SK-N-SH (cell line): ENCODE data around the gene BRD1.

Source experiments
- FOXJ3 ChIP-seq: sonication (generic); formaldehyde crosslinking; IDR thresholded peaks from 2 replicates; pipeline ENCODE4 v1.5.1; 2020; ENCODE audit warnings: mild to moderate bottlenecking, missing genetic modification reagents
- GATA2 ChIP-seq: sonication (generic); formaldehyde crosslinking; IDR thresholded peaks from 2 replicates; pipeline ENCODE4 v1.5.0; 2020; ENCODE audit warnings: mild to moderate bottlenecking, missing genetic modification reagents
- YY1 ChIP-seq: IDR thresholded peaks from 2 replicates; pipeline ENCODE4 v1.4.0; 2012; ENCODE audit warnings: low read depth, mild to moderate bottlenecking
- TF ChIP-seq, protein P1 (sequence below): fragments of 200-600 bp; sonication (generic); IDR thresholded peaks from 2 replicates; pipeline ENCODE4 v1.6.1; 2017; ENCODE audit warnings: antibody characterized with exemption, mild to moderate bottlenecking, moderate library complexity
- TF ChIP-seq, protein P2 (sequence below): IDR thresholded peaks from 2 replicates; pipeline ENCODE4 v1.6.1; 2012; ENCODE audit warnings: mild to moderate bottlenecking, low read depth, low read length, moderate library complexity
- TF ChIP-seq, protein P3 (sequence below): IDR thresholded peaks from 2 replicates; pipeline ENCODE4; 2012

DNA sequence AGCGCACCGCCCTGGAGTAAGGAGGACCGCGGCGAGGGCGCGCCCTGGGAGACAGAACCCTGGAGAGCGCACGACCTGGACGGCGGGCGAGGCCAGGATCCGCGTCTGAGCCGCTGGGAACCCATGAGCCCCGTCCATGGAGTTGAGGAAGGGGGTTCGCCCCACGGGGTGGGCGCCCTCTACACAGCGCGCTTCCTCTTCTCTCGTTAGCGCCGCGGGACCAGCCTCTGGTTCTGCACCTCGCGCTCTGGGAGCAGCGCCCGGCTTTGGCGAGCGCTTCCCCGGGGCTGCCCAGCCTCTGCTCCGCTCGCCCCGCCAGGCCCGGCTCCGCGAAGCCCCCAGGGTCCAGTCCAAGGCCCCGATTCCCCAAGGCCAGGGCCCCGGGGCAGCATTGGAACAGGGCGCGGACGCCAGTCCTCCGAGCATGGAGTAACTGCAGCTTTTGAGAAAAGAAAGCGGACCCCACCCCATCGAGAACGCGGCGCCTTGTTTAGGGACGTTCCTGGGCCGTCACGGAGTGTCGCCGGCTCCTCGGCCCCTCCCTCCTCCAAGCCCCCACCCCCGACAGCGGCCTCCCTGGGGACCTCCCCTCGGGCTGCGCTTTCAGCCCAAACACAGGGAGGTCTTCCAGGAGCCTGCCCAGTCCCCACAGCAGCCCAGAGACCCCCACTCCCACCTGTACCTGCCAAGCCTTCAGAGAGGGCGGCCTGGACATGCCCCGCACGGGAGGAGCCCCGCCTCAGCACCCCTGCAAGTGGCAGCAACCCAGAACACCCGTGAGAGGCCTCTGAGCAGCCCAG lies 56.2 kb downstream of the BRD1 start:
- TF ChIP-seq, protein P1, sequence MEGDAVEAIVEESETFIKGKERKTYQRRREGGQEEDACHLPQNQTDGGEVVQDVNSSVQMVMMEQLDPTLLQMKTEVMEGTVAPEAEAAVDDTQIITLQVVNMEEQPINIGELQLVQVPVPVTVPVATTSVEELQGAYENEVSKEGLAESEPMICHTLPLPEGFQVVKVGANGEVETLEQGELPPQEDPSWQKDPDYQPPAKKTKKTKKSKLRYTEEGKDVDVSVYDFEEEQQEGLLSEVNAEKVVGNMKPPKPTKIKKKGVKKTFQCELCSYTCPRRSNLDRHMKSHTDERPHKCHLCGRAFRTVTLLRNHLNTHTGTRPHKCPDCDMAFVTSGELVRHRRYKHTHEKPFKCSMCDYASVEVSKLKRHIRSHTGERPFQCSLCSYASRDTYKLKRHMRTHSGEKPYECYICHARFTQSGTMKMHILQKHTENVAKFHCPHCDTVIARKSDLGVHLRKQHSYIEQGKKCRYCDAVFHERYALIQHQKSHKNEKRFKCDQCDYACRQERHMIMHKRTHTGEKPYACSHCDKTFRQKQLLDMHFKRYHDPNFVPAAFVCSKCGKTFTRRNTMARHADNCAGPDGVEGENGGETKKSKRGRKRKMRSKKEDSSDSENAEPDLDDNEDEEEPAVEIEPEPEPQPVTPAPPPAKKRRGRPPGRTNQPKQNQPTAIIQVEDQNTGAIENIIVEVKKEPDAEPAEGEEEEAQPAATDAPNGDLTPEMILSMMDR: no peak
- TF ChIP-seq GATA2 (CRISPR knock-in tag): no peak
- TF ChIP-seq, protein P2, sequence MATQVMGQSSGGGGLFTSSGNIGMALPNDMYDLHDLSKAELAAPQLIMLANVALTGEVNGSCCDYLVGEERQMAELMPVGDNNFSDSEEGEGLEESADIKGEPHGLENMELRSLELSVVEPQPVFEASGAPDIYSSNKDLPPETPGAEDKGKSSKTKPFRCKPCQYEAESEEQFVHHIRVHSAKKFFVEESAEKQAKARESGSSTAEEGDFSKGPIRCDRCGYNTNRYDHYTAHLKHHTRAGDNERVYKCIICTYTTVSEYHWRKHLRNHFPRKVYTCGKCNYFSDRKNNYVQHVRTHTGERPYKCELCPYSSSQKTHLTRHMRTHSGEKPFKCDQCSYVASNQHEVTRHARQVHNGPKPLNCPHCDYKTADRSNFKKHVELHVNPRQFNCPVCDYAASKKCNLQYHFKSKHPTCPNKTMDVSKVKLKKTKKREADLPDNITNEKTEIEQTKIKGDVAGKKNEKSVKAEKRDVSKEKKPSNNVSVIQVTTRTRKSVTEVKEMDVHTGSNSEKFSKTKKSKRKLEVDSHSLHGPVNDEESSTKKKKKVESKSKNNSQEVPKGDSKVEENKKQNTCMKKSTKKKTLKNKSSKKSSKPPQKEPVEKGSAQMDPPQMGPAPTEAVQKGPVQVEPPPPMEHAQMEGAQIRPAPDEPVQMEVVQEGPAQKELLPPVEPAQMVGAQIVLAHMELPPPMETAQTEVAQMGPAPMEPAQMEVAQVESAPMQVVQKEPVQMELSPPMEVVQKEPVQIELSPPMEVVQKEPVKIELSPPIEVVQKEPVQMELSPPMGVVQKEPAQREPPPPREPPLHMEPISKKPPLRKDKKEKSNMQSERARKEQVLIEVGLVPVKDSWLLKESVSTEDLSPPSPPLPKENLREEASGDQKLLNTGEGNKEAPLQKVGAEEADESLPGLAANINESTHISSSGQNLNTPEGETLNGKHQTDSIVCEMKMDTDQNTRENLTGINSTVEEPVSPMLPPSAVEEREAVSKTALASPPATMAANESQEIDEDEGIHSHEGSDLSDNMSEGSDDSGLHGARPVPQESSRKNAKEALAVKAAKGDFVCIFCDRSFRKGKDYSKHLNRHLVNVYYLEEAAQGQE: no peak
- TF ChIP-seq, protein P3, sequence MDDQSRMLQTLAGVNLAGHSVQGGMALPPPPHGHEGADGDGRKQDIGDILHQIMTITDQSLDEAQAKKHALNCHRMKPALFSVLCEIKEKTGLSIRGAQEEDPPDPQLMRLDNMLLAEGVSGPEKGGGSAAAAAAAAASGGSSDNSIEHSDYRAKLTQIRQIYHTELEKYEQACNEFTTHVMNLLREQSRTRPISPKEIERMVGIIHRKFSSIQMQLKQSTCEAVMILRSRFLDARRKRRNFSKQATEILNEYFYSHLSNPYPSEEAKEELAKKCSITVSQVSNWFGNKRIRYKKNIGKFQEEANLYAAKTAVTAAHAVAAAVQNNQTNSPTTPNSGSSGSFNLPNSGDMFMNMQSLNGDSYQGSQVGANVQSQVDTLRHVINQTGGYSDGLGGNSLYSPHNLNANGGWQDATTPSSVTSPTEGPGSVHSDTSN: no peak
- TF ChIP-seq YY1: no peak
- no peak for TF ChIP-seq FOXJ3 (CRISPR knock-in tag)
